SK-N-SH (cell line): ENCODE data around the gene LMAN1L. TPM values are rescaled to one million over a fixed set of nuclear protein-coding genes. Genes with fewer than 3 reads are reported as not detected.

Source experiments
- CTCF ChIA-PET: fragments of 300-600, 350-600 bp; formaldehyde crosslinking; extraction: SDS; loops from one replicate; lab custom pipeline; 2021; lab: Yijun Ruan, JAX
- POLR2A ChIA-PET: fragments of 350-600 bp; sonication (Branson Sonifier 250); formaldehyde crosslinking; extraction: SDS; loops from one replicate; lab custom pipeline; 2020; ENCODE audit warnings: antibody characterized with exemption, inconsistent platforms; lab: Yijun Ruan, JAX
- DNase-seq: peaks from one replicate; pipeline ENCODE4 v3.0.0; 2012
- H2AFZ ChIP-seq: fragments of 200-600 bp; sonication (generic); 2 replicates; pipeline ENCODE4 v1.8.1; 2016; ENCODE audit warnings: antibody characterized with exemption, mild to moderate bottlenecking, low read depth
- H3F3A ChIP-seq: fragments of 200-600 bp; sonication (generic); replicated peaks from 2 replicates; pipeline ENCODE3; 2016; ENCODE audit warnings: antibody characterized with exemption, mild to moderate bottlenecking; ENCODE audit not compliant: insufficient read depth
- H3K27ac ChIP-seq, 2 experiments: fragments of 200-500 bp in 1 of 2; fragments of 200-600 bp in 1 of 2; sonication (Bioruptor generic) in 1 of 2; sonication (generic), shearing (Covaris generic) in 1 of 2; 2 replicates each; pipeline versions ENCODE4 v1.5.1 to v1.6.1; 2014 to 2016; ENCODE audit warnings: low read depth in 2 of 2, inconsistent platforms in 1 of 2, low read length in 1 of 2, mild to moderate bottlenecking in 1 of 2, mixed read lengths in 1 of 2
- H3K27me3 ChIP-seq: fragments of 200-600 bp; sonication (generic), shearing (Covaris generic); 2 replicates; pipeline ENCODE4 v1.6.1; 2016; ENCODE audit warnings: mixed run types; ENCODE audit not compliant: insufficient read depth
- H3K36me3 ChIP-seq, 2 experiments: fragments of 200-500 bp in 1 of 2; fragments of 200-600 bp in 1 of 2; sonication (Bioruptor generic) in 1 of 2; sonication (generic) in 1 of 2; replicated peaks in 1 of 2; 2 replicates each; pipeline versions ENCODE3 to v1.5.1; 2014 to 2016; ENCODE audit warnings: low read length in 1 of 2, mild to moderate bottlenecking in 1 of 2; ENCODE audit not compliant: insufficient read depth in 2 of 2, control insufficient read depth in 1 of 2
- H3K4me1 ChIP-seq, 2 experiments: fragments of 200-500 bp in 1 of 2; fragments of 200-600 bp in 1 of 2; sonication (Bioruptor generic) in 1 of 2; sonication (generic), shearing (Covaris generic) in 1 of 2; 2 replicates each; pipeline versions ENCODE4 v1.5.1 to v1.6.1; 2014 to 2016; ENCODE audit warnings: low read depth in 1 of 2, low read length in 1 of 2, mixed run types in 1 of 2; ENCODE audit not compliant: insufficient read depth in 2 of 2, control insufficient read depth in 1 of 2
- H3K4me2 ChIP-seq: fragments of 200-600 bp; sonication (generic), shearing (Covaris generic); 2 replicates; pipeline ENCODE4 v1.6.1; 2017; ENCODE audit warnings: mixed run types
- H3K4me3 ChIP-seq, 2 experiments: fragments of 200-500 bp in 1 of 2; fragments of 200-600 bp in 1 of 2; sonication (Bioruptor generic) in 1 of 2; sonication (generic), shearing (Covaris generic) in 1 of 2; 2 replicates each; pipeline versions ENCODE4 v1.5.1 to v1.8.1; 2014 to 2016; ENCODE audit warnings: low read depth in 2 of 2, inconsistent platforms in 1 of 2, low read length in 1 of 2, mild to moderate bottlenecking in 1 of 2, mixed read lengths in 1 of 2, moderate library complexity in 1 of 2
- H3K79me2 ChIP-seq: fragments of 200-600 bp; sonication (generic); 2 replicates; pipeline ENCODE4 v1.8.1; 2017; ENCODE audit warnings: mild to moderate bottlenecking; ENCODE audit not compliant: insufficient read depth
- H3K9ac ChIP-seq: fragments of 200-600 bp; sonication (generic); 2 replicates; pipeline ENCODE4 v1.6.1; 2017; ENCODE audit warnings: mixed run types
- H3K9me2 ChIP-seq: fragments of 200-600 bp; sonication (generic); 2 replicates; pipeline ENCODE4 v1.6.1; 2017; ENCODE audit warnings: mixed run types
- H3K9me3 ChIP-seq: fragments of 200-600 bp; sonication (generic); 2 replicates; pipeline ENCODE4 v1.6.1; 2017; ENCODE audit warnings: mixed run types, mild to moderate bottlenecking, moderate library complexity
- H4K20me1 ChIP-seq: fragments of 200-600 bp; sonication (generic); 2 replicates; pipeline ENCODE4 v1.6.1; 2017; ENCODE audit warnings: mild to moderate bottlenecking, mixed run types; ENCODE audit not compliant: insufficient read depth
- CTCF ChIP-seq: fragments of 200-600 bp; sonication (generic); IDR thresholded peaks from 2 replicates; pipeline ENCODE4 v1.6.1; 2017; ENCODE audit warnings: antibody characterized with exemption, mild to moderate bottlenecking, moderate library complexity
- ELF1 ChIP-seq: IDR thresholded peaks from 2 replicates; pipeline ENCODE4 v1.4.0; 2012
- EP300 ChIP-seq, 2 experiments: IDR thresholded peaks; 2 replicates each; pipeline versions ENCODE4 v1.4.0 to v1.6.1; 2012; ENCODE audit warnings: borderline replicate concordance in 1 of 2, low read depth in 1 of 2, low read length in 1 of 2
- FOSL2 ChIP-seq: IDR thresholded peaks from 2 replicates; pipeline ENCODE4 v1.4.0; 2012; ENCODE audit warnings: low read depth, mild to moderate bottlenecking, moderate library complexity, borderline replicate concordance
- GABPA ChIP-seq: IDR thresholded peaks from 2 replicates; pipeline ENCODE4 v1.4.0; 2012; ENCODE audit warnings: low read depth, mild to moderate bottlenecking
- IRF3 ChIP-seq: fragments of 150-350 bp; IDR thresholded peaks from 2 replicates; pipeline ENCODE4 v1.6.1; 2016; ENCODE audit warnings: mild to moderate bottlenecking, low read depth, low read length
- MAX ChIP-seq: IDR thresholded peaks from 2 replicates; pipeline ENCODE4 v1.4.0; 2012; ENCODE audit warnings: low read depth
- NFIC ChIP-seq: IDR thresholded peaks from 2 replicates; pipeline ENCODE4 v1.4.0; 2012; ENCODE audit warnings: borderline replicate concordance
- PBX3 ChIP-seq: IDR thresholded peaks from 2 replicates; pipeline ENCODE4; 2012
- POLR2AphosphoS5 ChIP-seq: IDR thresholded peaks from 2 replicates; pipeline ENCODE4 v1.6.1; 2012; ENCODE audit warnings: low read depth, low read length
- RCOR1 ChIP-seq: fragments of 150-350 bp; IDR thresholded peaks from 2 replicates; pipeline ENCODE4 v1.6.1; 2017; ENCODE audit warnings: antibody characterized with exemption, low read length
- REST ChIP-seq: IDR thresholded peaks from 2 replicates; pipeline ENCODE4 v1.6.1; 2012; ENCODE audit warnings: mild to moderate bottlenecking, low read depth, low read length, moderate library complexity
- RFX5 ChIP-seq: IDR thresholded peaks from 2 replicates; pipeline ENCODE4 v1.6.1; 2012; ENCODE audit warnings: mild to moderate bottlenecking, improper control_type of control experiment, low read length
- RXRA ChIP-seq: IDR thresholded peaks from 2 replicates; pipeline ENCODE4 v1.4.0; 2012; ENCODE audit warnings: low read depth, mild to moderate bottlenecking, borderline replicate concordance
- SMC3 ChIP-seq: IDR thresholded peaks from 2 replicates; pipeline ENCODE4 v1.6.1; 2012; ENCODE audit warnings: low read depth, low read length, improper control_type of control experiment
- USF1 ChIP-seq: IDR thresholded peaks from 2 replicates; pipeline ENCODE4 v1.4.0; 2012; ENCODE audit warnings: low read depth, borderline replicate concordance
- WGBS: methylation state at CpG from one replicate; pipeline ENCODE4 v1.1.6; 2017; ENCODE audit warnings: low lambda C conversion rate; 5-methylcytosine and 5-hydroxymethylcytosine counted together
- polyA plus RNA-seq, 3 experiments: library from polyadenylated mRNA; depleted of rRNA; stranded (reverse); fragments of >200 nt; gene quantifications; 2 replicates each; pipeline ENCODE4 v1.2.3, GENCODE V29; 2012

LMAN1L gene
- polyA plus RNA-seq, 1 of the 3 experiments (the other 2 are of a cell fraction), result 0.02 TPM

- no peak overlapping the region for H2AFZ ChIP-seq
- H4K20me1 ChIP-seq, result no peaks in the 10 kb centered on the region
- H3K4me2 ChIP-seq, result no peak overlapping the region
- no peaks in the 10 kb centered on the region for H3F3A ChIP-seq
- H3K79me2 ChIP-seq, result peaks cover 3% of the 10 kb centered on the region; the same call in 1 of the 2 replicates
- ChIA-PET POLR2A (no interaction called here), CTCF (interaction anchor here (1.0 kb wide), 1 partner anchor 52 kb away, joined by 3 read pairs; no protein-coding TSS in a partner anchor)
- peaks cover 0 to 61% of the 10 kb centered on the region in 2 experiments for H3K36me3 ChIP-seq
- H3K27ac ChIP-seq, result no peak overlapping the region
- no peaks in the 10 kb centered on the region for H3K27me3 ChIP-seq
- H3K4me1 ChIP-seq, result no peaks in the 10 kb centered on the region
- no peak overlapping the region for H3K4me3 ChIP-seq
- H3K9ac ChIP-seq, result no peak overlapping the region
- TF ChIP-seq PBX3, result no peak
- TF ChIP-seq NFIC, result no peak
- no peaks in the 10 kb centered on the region for H3K9me2 ChIP-seq
- no peak for DNase-seq
- H3K9me3 ChIP-seq, result no peaks in the 10 kb centered on the region
- 96% methylated on average over 3 of the region's 4 CpGs for WGBS
Measured at GRCh38 chr15:74850393-74850792, 37.8 kb downstream of the LMAN1L start.

- Histone ChIP-seq H3K4me3 (no peak overlapping the region), H3K36me3 (peaks cover 0 to 56% of the 10 kb centered on the region in 2 experiments), H3K4me1 (peaks cover 0 to 7% of the 10 kb centered on the region in 2 experiments; a peak in 1 of 4 replicates), H3K79me2 (peaks cover 17% of the 10 kb centered on the region), H3K27ac (no peak overlapping the region), H3K9me2 (no peaks in the 10 kb centered on the region), H3F3A (no peaks in the 10 kb centered on the region), H2AFZ (no peak overlapping the region), H3K9ac (no peak overlapping the region), H3K4me2 (no peak overlapping the region), H3K27me3 (no peaks in the 10 kb centered on the region), H4K20me1 (peaks cover 5% of the 10 kb centered on the region; the same call in 1 of the 2 replicates), H3K9me3 (no peaks in the 10 kb centered on the region)
- ChIA-PET CTCF (interaction anchor here (1.9 to 2.9 kb wide), 3 partner anchors 9 to 217 kb away, joined by 5 to 12 read pairs (median 8); partner anchors contain the start of gene ULK3), POLR2A (interaction anchor here (0.8 kb wide), 1 partner anchor 143 kb away, joined by 3 read pairs; the partner anchor contains the start of gene SCAMP5)
- 100% methylated on average over 2 of the region's 7 CpGs for WGBS
- DNase-seq, result no peak
- TF ChIP-seq MAX (no peak), PBX3 (no peak), IRF3 (no peak), POLR2AphosphoS5 (no peak), RFX5 (no peak), GABPA (no peak), RCOR1 (no peak), FOSL2 (no peak), RXRA (no peak), EP300 (IDR thresholded peaks at IDR 0.05; ENCODE audit: borderline replicate concordance in 1 of 2, low read depth in 1 of 2, low read length in 1 of 2) (no peak), ELF1 (no peak), CTCF (no peak), SMC3 (no peak), USF1 (no peak), REST (no peak)
Measured at GRCh38 chr15:74851960-74852359, 39.3 kb downstream of the LMAN1L start.
